Panc1 (cell line): ENCODE data around the gene ALS2CL. TPM values are rescaled to one million over a fixed set of nuclear protein-coding genes. Genes with fewer than 3 reads are reported as not detected.
A peak's percentile ranks its signal among the peaks of the same experiment; 100 is the strongest.

Source experiments
- ATAC-seq: fragments of 200-7000 bp; cut with Tn5 transposase; 2 replicates; pipeline ENCODE4 v1.9.1; 2020; ENCODE audit warnings: mild to moderate bottlenecking, moderate library complexity
- BruUV-seq: library from RNA; stranded (reverse); fragments of 400-500 nt; replicated peaks from 2 replicates; lab custom pipeline; 2021; lab: Mats Ljungman, UMichigan
- CTCF ChIA-PET: fragments of 300-600 bp; sonication (Branson Sonifier 250); formaldehyde crosslinking; loops from one replicate; lab custom pipeline; 2022; ENCODE audit warnings: antibody characterized with exemption; lab: Charles Lee
- POLR2A ChIA-PET: fragments of 300-600 bp; sonication (Branson Sonifier 250); formaldehyde crosslinking; loops from one replicate; lab custom pipeline; 2022; ENCODE audit warnings: antibody characterized with exemption; lab: Charles Lee
- DNase-seq: peaks from one replicate; pipeline ENCODE4 v3.0.0-alpha.2; 2010; ENCODE audit warnings: low read depth, low spot score
- H3K27ac ChIP-seq: 2 replicates; pipeline ENCODE4 v1.5.1; 2011; ENCODE audit warnings: mild to moderate bottlenecking, low read length, inconsistent platforms
- H3K27me3 ChIP-seq: fragments of 200-500 bp; sonication (Bioruptor generic); 2 replicates; pipeline ENCODE4 v1.6.0; 2014; ENCODE audit warnings: low read length, inconsistent platforms; ENCODE audit not compliant: control insufficient read depth, insufficient read depth
- H3K36me3 ChIP-seq: fragments of 200-500 bp; sonication (Bioruptor generic); 2 replicates; pipeline ENCODE4 v1.5.1; 2014; ENCODE audit warnings: inconsistent platforms, mild to moderate bottlenecking, low read length, moderate library complexity; ENCODE audit not compliant: control insufficient read depth, insufficient read depth
- H3K4me1 ChIP-seq: 2 replicates; pipeline ENCODE4 v1.5.1; 2011; ENCODE audit warnings: inconsistent platforms, mild to moderate bottlenecking, low read length, moderate library complexity; ENCODE audit not compliant: control insufficient read depth, insufficient read depth
- H3K4me3 ChIP-seq, 2 experiments: 2 replicates each; pipeline ENCODE4 v1.5.1; 2011 to 2012; ENCODE audit warnings: low read depth in 2 of 2, low read length in 2 of 2, mild to moderate bottlenecking in 2 of 2, inconsistent platforms in 1 of 2, moderate library complexity in 1 of 2
- H3K9me3 ChIP-seq: fragments of 200-500 bp; sonication (Bioruptor generic); 2 replicates; pipeline ENCODE4 v1.5.1; 2014; ENCODE audit warnings: low read depth, mild to moderate bottlenecking, inconsistent platforms, low read length, moderate library complexity; ENCODE audit not compliant: control insufficient read depth, insufficient read depth
- POLR2AphosphoS5 ChIP-seq: IDR thresholded peaks from 2 replicates; pipeline ENCODE4 v1.6.1; 2012; ENCODE audit warnings: mild to moderate bottlenecking, low read depth, low read length, moderate library complexity
- SIN3A ChIP-seq: IDR thresholded peaks from 2 replicates; pipeline ENCODE4 v1.6.1; 2012; ENCODE audit warnings: low read depth, mild to moderate bottlenecking, low read length, moderate library complexity, borderline replicate concordance; ENCODE audit not compliant: insufficient read depth
- TCF7L2 ChIP-seq: IDR thresholded peaks from 2 replicates; pipeline ENCODE4 v1.6.1; 2011; ENCODE audit warnings: mild to moderate bottlenecking, low read depth, low read length, inconsistent platforms
- in situ Hi-C: cut with HindIII; loops from 2 replicates; pipeline ENCODE4 v1.10.0; 2016; ENCODE audit warnings: low sequenced_read_pairs, low pct_unique_long_range_greater_than_20kb
- intact Hi-C: fragments of 100-400 bp; cut with micrococcal nuclease; formaldehyde crosslinking; loops from one replicate; pipeline ENCODE4 v1.10.0; 2022; ENCODE audit not compliant: unreplicated experiment
- total RNA-seq: library from RNA; stranded (reverse); gene quantifications from one replicate; pipeline ENCODE4 v1.2.1, GENCODE V29; 2021; ENCODE audit not compliant: unreplicated experiment
- TF ChIP-seq, protein P1 (sequence below), 2 experiments: IDR thresholded peaks; 2 replicates each; pipeline ENCODE4 v1.6.1; 2011 to 2012; ENCODE audit warnings: low read depth in 2 of 2, control low read depth in 1 of 2, low read length in 1 of 2, mild to moderate bottlenecking in 1 of 2, moderate library complexity in 1 of 2; ENCODE audit not compliant: insufficient read depth in 1 of 2
- TF ChIP-seq, protein P2 (sequence below): fragments of 450-650 bp; IDR thresholded peaks from 2 replicates; pipeline ENCODE4 v1.5.1; 2017; ENCODE audit warnings: mild to moderate bottlenecking

Gene ALS2CL
- total RNA-seq, 1 experiment from 2014 or later = 2.7 TPM

DNA sequence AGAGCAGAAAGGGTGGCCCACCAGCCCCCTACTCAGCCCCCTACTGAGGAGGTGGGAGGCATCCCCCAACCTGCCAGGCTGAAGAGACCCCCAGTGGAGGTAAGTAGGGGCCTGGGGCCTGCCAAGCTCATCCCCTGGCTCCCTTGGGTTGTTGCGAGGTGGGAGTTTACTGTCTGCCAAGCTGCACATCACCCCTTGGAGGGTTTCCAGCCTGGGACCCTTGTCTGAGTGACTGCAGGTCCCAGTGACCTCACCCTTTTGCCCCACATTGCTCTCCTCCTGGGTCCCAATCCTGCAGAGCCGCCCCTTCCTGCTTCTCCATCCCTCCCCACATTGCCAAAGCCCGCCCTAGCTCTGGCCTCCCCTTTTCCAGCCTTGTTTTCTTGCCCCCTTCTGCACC, 1.0 kb upstream of the ALS2CL start:
- CTCF ChIA-PET = no interaction called here
- ATAC-seq (no peak), DNase-seq (no peak)
- no peak overlapping the region for H3K27ac ChIP-seq
- in situ Hi-C loops (no loop called here), intact Hi-C loops (no loop called here)
- no peak for TF ChIP-seq TCF7L2
- no peak for TF ChIP-seq POLR2AphosphoS5
- TF ChIP-seq, protein P1, sequence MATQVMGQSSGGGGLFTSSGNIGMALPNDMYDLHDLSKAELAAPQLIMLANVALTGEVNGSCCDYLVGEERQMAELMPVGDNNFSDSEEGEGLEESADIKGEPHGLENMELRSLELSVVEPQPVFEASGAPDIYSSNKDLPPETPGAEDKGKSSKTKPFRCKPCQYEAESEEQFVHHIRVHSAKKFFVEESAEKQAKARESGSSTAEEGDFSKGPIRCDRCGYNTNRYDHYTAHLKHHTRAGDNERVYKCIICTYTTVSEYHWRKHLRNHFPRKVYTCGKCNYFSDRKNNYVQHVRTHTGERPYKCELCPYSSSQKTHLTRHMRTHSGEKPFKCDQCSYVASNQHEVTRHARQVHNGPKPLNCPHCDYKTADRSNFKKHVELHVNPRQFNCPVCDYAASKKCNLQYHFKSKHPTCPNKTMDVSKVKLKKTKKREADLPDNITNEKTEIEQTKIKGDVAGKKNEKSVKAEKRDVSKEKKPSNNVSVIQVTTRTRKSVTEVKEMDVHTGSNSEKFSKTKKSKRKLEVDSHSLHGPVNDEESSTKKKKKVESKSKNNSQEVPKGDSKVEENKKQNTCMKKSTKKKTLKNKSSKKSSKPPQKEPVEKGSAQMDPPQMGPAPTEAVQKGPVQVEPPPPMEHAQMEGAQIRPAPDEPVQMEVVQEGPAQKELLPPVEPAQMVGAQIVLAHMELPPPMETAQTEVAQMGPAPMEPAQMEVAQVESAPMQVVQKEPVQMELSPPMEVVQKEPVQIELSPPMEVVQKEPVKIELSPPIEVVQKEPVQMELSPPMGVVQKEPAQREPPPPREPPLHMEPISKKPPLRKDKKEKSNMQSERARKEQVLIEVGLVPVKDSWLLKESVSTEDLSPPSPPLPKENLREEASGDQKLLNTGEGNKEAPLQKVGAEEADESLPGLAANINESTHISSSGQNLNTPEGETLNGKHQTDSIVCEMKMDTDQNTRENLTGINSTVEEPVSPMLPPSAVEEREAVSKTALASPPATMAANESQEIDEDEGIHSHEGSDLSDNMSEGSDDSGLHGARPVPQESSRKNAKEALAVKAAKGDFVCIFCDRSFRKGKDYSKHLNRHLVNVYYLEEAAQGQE (IDR thresholded peaks at IDR 0.05; ENCODE audit: insufficient read depth in 1 of 2, low read depth in 2 of 2, low read length in 1 of 2) = no peak
- TF ChIP-seq, protein P2, sequence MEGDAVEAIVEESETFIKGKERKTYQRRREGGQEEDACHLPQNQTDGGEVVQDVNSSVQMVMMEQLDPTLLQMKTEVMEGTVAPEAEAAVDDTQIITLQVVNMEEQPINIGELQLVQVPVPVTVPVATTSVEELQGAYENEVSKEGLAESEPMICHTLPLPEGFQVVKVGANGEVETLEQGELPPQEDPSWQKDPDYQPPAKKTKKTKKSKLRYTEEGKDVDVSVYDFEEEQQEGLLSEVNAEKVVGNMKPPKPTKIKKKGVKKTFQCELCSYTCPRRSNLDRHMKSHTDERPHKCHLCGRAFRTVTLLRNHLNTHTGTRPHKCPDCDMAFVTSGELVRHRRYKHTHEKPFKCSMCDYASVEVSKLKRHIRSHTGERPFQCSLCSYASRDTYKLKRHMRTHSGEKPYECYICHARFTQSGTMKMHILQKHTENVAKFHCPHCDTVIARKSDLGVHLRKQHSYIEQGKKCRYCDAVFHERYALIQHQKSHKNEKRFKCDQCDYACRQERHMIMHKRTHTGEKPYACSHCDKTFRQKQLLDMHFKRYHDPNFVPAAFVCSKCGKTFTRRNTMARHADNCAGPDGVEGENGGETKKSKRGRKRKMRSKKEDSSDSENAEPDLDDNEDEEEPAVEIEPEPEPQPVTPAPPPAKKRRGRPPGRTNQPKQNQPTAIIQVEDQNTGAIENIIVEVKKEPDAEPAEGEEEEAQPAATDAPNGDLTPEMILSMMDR = no peak
- no peak for TF ChIP-seq SIN3A
- no peak overlapping the region for H3K4me3 ChIP-seq
- no peaks in the 10 kb centered on the region for H3K27me3 ChIP-seq
- POLR2A ChIA-PET = no interaction called here
- no peaks in the 10 kb centered on the region for H3K36me3 ChIP-seq
- no TSS peak for BruUV-seq
- H3K9me3 ChIP-seq = no peaks in the 10 kb centered on the region
- no peaks in the 10 kb centered on the region for H3K4me1 ChIP-seq

DNA sequence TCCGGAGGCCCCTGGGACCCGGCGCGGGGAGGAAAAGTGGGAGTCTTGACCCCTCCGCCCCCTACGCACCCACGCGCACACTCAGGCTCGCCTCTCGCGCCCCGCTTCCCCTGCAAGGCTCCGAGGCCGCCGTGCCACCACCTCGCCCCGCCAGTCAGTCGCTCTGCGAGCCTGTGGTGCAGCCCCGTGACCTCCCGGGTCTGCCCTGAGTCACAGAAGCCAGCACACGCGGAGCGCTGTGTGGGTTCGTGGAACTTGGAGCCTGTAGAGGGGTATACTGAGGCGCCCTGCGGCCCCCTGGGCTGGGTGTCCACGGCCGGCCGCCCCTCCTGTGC, 380 bp upstream of the ALS2CL start:
- ChIA-PET CTCF (interaction anchor here (0.9 kb wide), 1 partner anchor 64 kb away, joined by 4 read pairs; no protein-coding TSS in a partner anchor), POLR2A (no interaction called here)
- in situ Hi-C loops = no loop called here
- no peaks in the 10 kb centered on the region for H3K27me3 ChIP-seq
- no peaks in the 10 kb centered on the region for H3K36me3 ChIP-seq
- ATAC-seq = peak; percentile 2; the same call in 1 of the 2 replicates
- peak overlapping the region; percentile 45 to 55 for H3K4me3 ChIP-seq
- no peak overlapping the region for H3K27ac ChIP-seq
- no peaks in the 10 kb centered on the region for H3K4me1 ChIP-seq
- no peaks in the 10 kb centered on the region for H3K9me3 ChIP-seq
- no TSS peak for BruUV-seq
- DNase-seq = no peak
- intact Hi-C loops = no loop called here
- TF ChIP-seq SIN3A (no peak), TCF7L2 (no peak), POLR2AphosphoS5 (no peak)
- TF ChIP-seq, protein P1 (IDR thresholded peaks at IDR 0.05; ENCODE audit: insufficient read depth in 1 of 2, low read depth in 2 of 2, low read length in 1 of 2) = no peak
- TF ChIP-seq, protein P2 = no peak
